SH-SY5Y (cell line): Measurements from ENCODE around the gene MYO10.

ENCODE experiments used
- GATA2 ChIP-seq: IDR thresholded peaks from 2 replicates; pipeline ENCODE4 v1.6.1; 2011; ENCODE audit warnings: mild to moderate bottlenecking, low read depth, low read length
- GATA3 ChIP-seq: IDR thresholded peaks from 2 replicates; pipeline ENCODE4 v1.6.1; 2011; ENCODE audit warnings: low read depth, mild to moderate bottlenecking, low read length, moderate library complexity

DNA sequence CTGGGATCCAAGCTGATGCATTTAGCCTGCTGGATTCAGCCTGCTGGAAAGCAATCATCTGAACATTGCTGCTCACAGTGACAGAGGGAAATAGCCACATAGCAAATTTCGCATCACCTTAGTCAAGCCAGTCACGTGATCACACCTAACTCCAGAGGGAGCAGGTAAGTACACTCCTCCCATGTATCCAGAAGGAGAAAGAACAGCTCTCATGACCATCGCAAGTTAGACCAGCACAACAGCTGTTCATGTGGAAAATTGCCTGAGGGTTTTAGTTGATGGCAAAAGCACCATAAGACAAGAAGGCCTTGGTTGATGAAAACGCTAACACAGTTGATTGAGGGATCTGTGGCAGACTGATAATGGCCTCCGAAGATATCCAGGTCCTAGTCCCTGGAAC lies 34.2 kb upstream of the MYO10 start:
- TF ChIP-seq GATA2 (no peak), GATA3 (no peak)
